SK-N-SH (cell line): ENCODE data around the gene SIGLEC15. TPM values are rescaled to one million over a fixed set of nuclear protein-coding genes. Genes with fewer than 3 reads are reported as not detected.
"Not testable (repeated sequence)": the region's sequence is repeated elsewhere in the genome, so short reads cannot be mapped to it uniquely, and the experiment has no call there.

Source experiments
- CTCF ChIA-PET: fragments of 300-600, 350-600 bp; formaldehyde crosslinking; extraction: SDS; loops from one replicate; lab custom pipeline; 2021; lab: Yijun Ruan, JAX
- POLR2A ChIA-PET: fragments of 350-600 bp; sonication (Branson Sonifier 250); formaldehyde crosslinking; extraction: SDS; loops from one replicate; lab custom pipeline; 2020; ENCODE audit warnings: antibody characterized with exemption, inconsistent platforms; lab: Yijun Ruan, JAX
- DNase-seq: peaks from one replicate; pipeline ENCODE4 v3.0.0; 2012
- H2AFZ ChIP-seq: fragments of 200-600 bp; sonication (generic); 2 replicates; pipeline ENCODE4 v1.8.1; 2016; ENCODE audit warnings: antibody characterized with exemption, mild to moderate bottlenecking, low read depth
- H3F3A ChIP-seq: fragments of 200-600 bp; sonication (generic); replicated peaks from 2 replicates; pipeline ENCODE3; 2016; ENCODE audit warnings: antibody characterized with exemption, mild to moderate bottlenecking; ENCODE audit not compliant: insufficient read depth
- H3K27ac ChIP-seq, 2 experiments: fragments of 200-500 bp in 1 of 2; fragments of 200-600 bp in 1 of 2; sonication (Bioruptor generic) in 1 of 2; sonication (generic), shearing (Covaris generic) in 1 of 2; 2 replicates each; pipeline versions ENCODE4 v1.5.1 to v1.6.1; 2014 to 2016; ENCODE audit warnings: low read depth in 2 of 2, inconsistent platforms in 1 of 2, low read length in 1 of 2, mild to moderate bottlenecking in 1 of 2, mixed read lengths in 1 of 2
- H3K27me3 ChIP-seq: fragments of 200-600 bp; sonication (generic), shearing (Covaris generic); 2 replicates; pipeline ENCODE4 v1.6.1; 2016; ENCODE audit warnings: mixed run types; ENCODE audit not compliant: insufficient read depth
- H3K36me3 ChIP-seq, 2 experiments: fragments of 200-500 bp in 1 of 2; fragments of 200-600 bp in 1 of 2; sonication (Bioruptor generic) in 1 of 2; sonication (generic) in 1 of 2; replicated peaks in 1 of 2; 2 replicates each; pipeline versions ENCODE3 to v1.5.1; 2014 to 2016; ENCODE audit warnings: low read length in 1 of 2, mild to moderate bottlenecking in 1 of 2; ENCODE audit not compliant: insufficient read depth in 2 of 2, control insufficient read depth in 1 of 2
- H3K4me1 ChIP-seq, 2 experiments: fragments of 200-500 bp in 1 of 2; fragments of 200-600 bp in 1 of 2; sonication (Bioruptor generic) in 1 of 2; sonication (generic), shearing (Covaris generic) in 1 of 2; 2 replicates each; pipeline versions ENCODE4 v1.5.1 to v1.6.1; 2014 to 2016; ENCODE audit warnings: low read depth in 1 of 2, low read length in 1 of 2, mixed run types in 1 of 2; ENCODE audit not compliant: insufficient read depth in 2 of 2, control insufficient read depth in 1 of 2
- H3K4me2 ChIP-seq: fragments of 200-600 bp; sonication (generic), shearing (Covaris generic); 2 replicates; pipeline ENCODE4 v1.6.1; 2017; ENCODE audit warnings: mixed run types
- H3K4me3 ChIP-seq, 2 experiments: fragments of 200-500 bp in 1 of 2; fragments of 200-600 bp in 1 of 2; sonication (Bioruptor generic) in 1 of 2; sonication (generic), shearing (Covaris generic) in 1 of 2; 2 replicates each; pipeline versions ENCODE4 v1.5.1 to v1.8.1; 2014 to 2016; ENCODE audit warnings: low read depth in 2 of 2, inconsistent platforms in 1 of 2, low read length in 1 of 2, mild to moderate bottlenecking in 1 of 2, mixed read lengths in 1 of 2, moderate library complexity in 1 of 2
- H3K79me2 ChIP-seq: fragments of 200-600 bp; sonication (generic); 2 replicates; pipeline ENCODE4 v1.8.1; 2017; ENCODE audit warnings: mild to moderate bottlenecking; ENCODE audit not compliant: insufficient read depth
- H3K9ac ChIP-seq: fragments of 200-600 bp; sonication (generic); 2 replicates; pipeline ENCODE4 v1.6.1; 2017; ENCODE audit warnings: mixed run types
- H3K9me2 ChIP-seq: fragments of 200-600 bp; sonication (generic); 2 replicates; pipeline ENCODE4 v1.6.1; 2017; ENCODE audit warnings: mixed run types
- H3K9me3 ChIP-seq: fragments of 200-600 bp; sonication (generic); 2 replicates; pipeline ENCODE4 v1.6.1; 2017; ENCODE audit warnings: mixed run types, mild to moderate bottlenecking, moderate library complexity
- H4K20me1 ChIP-seq: fragments of 200-600 bp; sonication (generic); 2 replicates; pipeline ENCODE4 v1.6.1; 2017; ENCODE audit warnings: mild to moderate bottlenecking, mixed run types; ENCODE audit not compliant: insufficient read depth
- CTCF ChIP-seq: fragments of 200-600 bp; sonication (generic); IDR thresholded peaks from 2 replicates; pipeline ENCODE4 v1.6.1; 2017; ENCODE audit warnings: antibody characterized with exemption, mild to moderate bottlenecking, moderate library complexity
- ELF1 ChIP-seq: IDR thresholded peaks from 2 replicates; pipeline ENCODE4 v1.4.0; 2012
- EZH2phosphoT487 ChIP-seq: fragments of 200-600 bp; sonication (generic); IDR thresholded peaks from 2 replicates; pipeline ENCODE4 v1.6.1; 2017; ENCODE audit warnings: low read depth, mixed run types, mild to moderate bottlenecking, antibody characterized with exemption, moderate library complexity, borderline replicate concordance
- FOXJ3 ChIP-seq: sonication (generic); formaldehyde crosslinking; IDR thresholded peaks from 2 replicates; pipeline ENCODE4 v1.5.1; 2020; ENCODE audit warnings: mild to moderate bottlenecking, missing genetic modification reagents
- FOXM1 ChIP-seq: IDR thresholded peaks from 2 replicates; pipeline ENCODE4 v1.4.0; 2012; ENCODE audit warnings: low read depth, mild to moderate bottlenecking
- GABPA ChIP-seq: IDR thresholded peaks from 2 replicates; pipeline ENCODE4 v1.4.0; 2012; ENCODE audit warnings: low read depth, mild to moderate bottlenecking
- MAX ChIP-seq: IDR thresholded peaks from 2 replicates; pipeline ENCODE4 v1.4.0; 2012; ENCODE audit warnings: low read depth
- PBX3 ChIP-seq: IDR thresholded peaks from 2 replicates; pipeline ENCODE4; 2012
- RFX5 ChIP-seq: IDR thresholded peaks from 2 replicates; pipeline ENCODE4 v1.6.1; 2012; ENCODE audit warnings: mild to moderate bottlenecking, improper control_type of control experiment, low read length
- TEAD4 ChIP-seq: IDR thresholded peaks from 2 replicates; pipeline ENCODE4 v1.4.0; 2012; ENCODE audit warnings: mild to moderate bottlenecking, borderline replicate concordance; ENCODE audit not compliant: insufficient read depth
- WGBS: methylation state at CpG from one replicate; pipeline ENCODE4 v1.1.6; 2017; ENCODE audit warnings: low lambda C conversion rate; 5-methylcytosine and 5-hydroxymethylcytosine counted together
- polyA plus RNA-seq, 3 experiments: library from polyadenylated mRNA; depleted of rRNA; stranded (reverse); fragments of >200 nt; gene quantifications; 2 replicates each; pipeline ENCODE4 v1.2.3, GENCODE V29; 2012
- TF ChIP-seq, protein P1 (sequence below): fragments of 150-350 bp; IDR thresholded peaks from 2 replicates; pipeline ENCODE4 v1.6.1; 2017; ENCODE audit warnings: antibody characterized with exemption, low read length, low read depth, borderline replicate concordance

Gene SIGLEC15
- polyA plus RNA-seq, 1 of the 3 experiments (the other 2 are of a cell fraction): 0.10 TPM

- Histone ChIP-seq H3K9me2 (no peaks in the 10 kb centered on the region), H3F3A (peaks cover 32% of the 10 kb centered on the region), H3K27me3 (no peaks in the 10 kb centered on the region), H3K9me3 (peaks cover 16% of the 10 kb centered on the region; the same call in 1 of the 2 replicates), H3K9ac (no peak overlapping the region), H3K4me2 (no peak overlapping the region), H3K79me2 (no peaks in the 10 kb centered on the region), H3K4me1 (peaks cover 0 to 26% of the 10 kb centered on the region in 2 experiments; a peak in 2 of 4 replicates), H3K36me3 (peaks cover 0 to 17% of the 10 kb centered on the region in 2 experiments), H3K4me3 (no peak overlapping the region), H3K27ac (peak overlapping the region in 1 of 2 experiments; percentile 62; a peak in 2 of 4 replicates), H4K20me1 (no peaks in the 10 kb centered on the region), H2AFZ (peak overlapping the region; percentile 67; the same call in 1 of the 2 replicates)
- WGBS: 67% methylated on average over 2 of the region's 2 CpGs
- ChIA-PET POLR2A (no interaction called here), CTCF (interaction anchor here (0.6 to 1.2 kb wide), 3 partner anchors 81 to 119 kb away, joined by 3 read pairs; no protein-coding TSS in a partner anchor)
- no peak for TF ChIP-seq FOXM1
- no peak for TF ChIP-seq FOXJ3 (CRISPR knock-in tag)
- TF ChIP-seq GABPA: no peak
- TF ChIP-seq ELF1: no peak
- TF ChIP-seq EZH2phosphoT487: no peak
- TF ChIP-seq, protein P1, sequence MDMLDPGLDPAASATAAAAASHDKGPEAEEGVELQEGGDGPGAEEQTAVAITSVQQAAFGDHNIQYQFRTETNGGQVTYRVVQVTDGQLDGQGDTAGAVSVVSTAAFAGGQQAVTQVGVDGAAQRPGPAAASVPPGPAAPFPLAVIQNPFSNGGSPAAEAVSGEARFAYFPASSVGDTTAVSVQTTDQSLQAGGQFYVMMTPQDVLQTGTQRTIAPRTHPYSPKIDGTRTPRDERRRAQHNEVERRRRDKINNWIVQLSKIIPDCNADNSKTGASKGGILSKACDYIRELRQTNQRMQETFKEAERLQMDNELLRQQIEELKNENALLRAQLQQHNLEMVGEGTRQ: no peak
- no peak for TF ChIP-seq MAX
- no peak for TF ChIP-seq PBX3
- no peak for TF ChIP-seq RFX5
- no peak for TF ChIP-seq TEAD4
- DNase-seq: no peak
Measured at GRCh38 chr18:45806226-45806625, 19.2 kb upstream of the SIGLEC15 start.

GRCh38 chr18:45807144-45807543, 18.3 kb upstream of the SIGLEC15 start:
- H3K4me3 ChIP-seq, H3K27me3 ChIP-seq, H4K20me1 ChIP-seq, POLR2A ChIA-PET, DNase-seq, H3K4me2 ChIP-seq, H3K27ac ChIP-seq, H2AFZ ChIP-seq, H3K9ac ChIP-seq, H3K9me2 ChIP-seq, H3K79me2 ChIP-seq: not testable (repeated sequence)
- CTCF ChIA-PET: interaction anchor here (1.0 to 1.2 kb wide), 3 partner anchors 82 to 143 kb away, joined by 3 read pairs; no protein-coding TSS in a partner anchor
- WGBS: 55% methylated on average over 1 of the region's 2 CpGs
- peaks cover 29% of the 10 kb centered on the region for H3F3A ChIP-seq
- H3K9me3 ChIP-seq: peaks cover 16% of the 10 kb centered on the region; the same call in 1 of the 2 replicates
- TF ChIP-seq CTCF: peak; percentile 22; the same call in 1 of the 2 replicates
- peaks cover 0 to 17% of the 10 kb centered on the region in 2 experiments for H3K36me3 ChIP-seq
- peaks cover 0 to 18% of the 10 kb centered on the region in 2 experiments; a peak in 2 of 4 replicates for H3K4me1 ChIP-seq

- CTCF ChIA-PET, H3K27ac ChIP-seq, POLR2A ChIA-PET, H3K79me2 ChIP-seq, H3K4me3 ChIP-seq, H3K27me3 ChIP-seq, H3K9ac ChIP-seq, H3K9me3 ChIP-seq, DNase-seq, H3F3A ChIP-seq, H3K4me2 ChIP-seq, H3K4me1 ChIP-seq, H3K9me2 ChIP-seq, H4K20me1 ChIP-seq, H3K36me3 ChIP-seq, H2AFZ ChIP-seq: not testable (repeated sequence)
Measured at GRCh38 chr18:45814733-45815132, 10.7 kb upstream of the SIGLEC15 start.
